SW 1271 (cell line): ENCODE measurements around the gene TGFB2.
A peak's percentile ranks its signal among the peaks of the same experiment; 100 is the strongest.

Experiments
- DNase-seq, 2 experiments: peaks; one replicate each; lab custom pipeline; 2025; lab: John Stamatoyannopoulos, UW

The TGFB2 gene

DNA sequence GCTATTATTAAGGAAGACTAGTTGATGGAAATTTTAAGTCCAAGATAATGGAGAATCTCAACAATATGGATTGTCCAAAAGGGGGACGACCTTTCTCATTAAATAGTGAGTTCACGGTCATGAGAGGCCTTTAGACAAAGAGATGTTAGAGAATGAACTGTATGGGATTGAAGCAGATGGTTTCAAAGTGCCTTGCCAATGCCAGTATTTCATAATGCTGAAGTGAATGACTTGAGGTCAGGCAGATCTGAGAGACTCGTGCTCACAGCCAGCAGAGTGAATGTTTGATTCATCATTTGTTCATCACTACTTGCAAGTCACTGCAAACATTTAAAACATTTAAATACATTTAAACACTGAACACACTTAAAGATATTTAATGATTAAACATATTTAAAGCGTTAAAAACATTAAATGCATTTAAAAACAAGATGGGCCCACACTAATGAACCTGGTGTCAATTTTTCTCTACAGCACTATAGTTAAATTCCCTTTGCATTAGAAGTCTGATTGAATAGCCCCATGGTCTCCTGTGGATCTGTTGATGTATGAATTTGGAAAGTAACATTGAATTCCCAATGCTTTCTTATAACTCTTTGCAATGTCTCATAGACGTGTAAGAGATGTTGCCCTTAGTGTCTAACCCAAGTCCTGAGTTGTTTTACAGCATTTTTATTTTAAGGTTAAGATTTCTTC is 80.7 kb downstream of the TGFB2 start:
- DNase-seq, result no peak

DNA sequence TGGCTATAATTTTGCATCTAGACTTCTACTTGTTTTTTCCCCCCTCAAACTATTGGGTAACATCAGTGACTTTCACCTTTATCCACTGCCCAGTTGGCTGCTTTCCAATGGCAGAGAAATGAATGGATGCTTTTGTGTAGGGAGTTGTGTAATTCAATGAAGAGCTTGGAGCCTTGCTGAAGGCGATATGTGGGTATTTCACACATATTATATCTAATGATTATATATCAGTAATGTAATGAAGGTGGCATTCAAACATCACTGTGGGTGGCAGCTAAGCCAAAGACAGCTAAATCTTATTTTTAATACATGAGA is 81.2 kb downstream of the TGFB2 start:
- DNase-seq, result no peak

DNA sequence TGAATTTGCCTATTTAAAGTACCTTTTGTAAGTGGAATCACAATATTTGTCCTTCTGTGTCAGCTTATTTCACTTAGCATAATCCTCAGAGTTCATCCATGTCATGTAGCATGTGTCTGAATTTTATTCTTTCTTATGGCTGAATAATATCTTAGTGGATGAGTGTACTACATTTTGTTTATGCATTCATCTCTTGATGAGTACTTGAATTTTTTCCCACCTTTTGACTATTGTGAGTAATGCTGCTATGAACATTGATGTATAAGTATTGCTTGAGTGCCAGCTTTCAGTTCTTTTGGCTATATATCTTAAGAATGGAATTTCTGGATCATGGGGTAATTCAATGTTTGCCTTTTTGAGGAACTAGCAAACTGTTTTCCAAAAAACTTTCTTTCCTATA is 84.2 kb downstream of the TGFB2 start:
- DNase-seq, result no peak

DNA sequence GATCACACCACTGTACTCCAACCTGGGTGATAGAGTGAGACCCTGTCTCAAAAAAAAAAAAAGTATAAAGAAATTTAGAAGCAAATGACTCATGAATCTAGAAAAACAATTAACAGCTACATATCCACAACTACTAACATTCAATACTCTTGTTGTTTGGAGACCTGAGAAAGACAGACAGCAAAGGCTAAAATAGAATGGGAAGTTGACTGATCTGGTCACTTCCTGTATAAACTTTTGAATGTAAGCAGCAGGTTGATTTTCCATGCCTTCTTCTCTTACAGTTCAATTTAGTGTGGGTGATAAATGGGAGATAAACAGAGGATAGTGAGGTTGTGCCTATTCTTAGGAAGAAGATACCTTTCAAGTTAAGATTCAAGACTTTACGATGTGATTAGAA is 85.2 kb downstream of the TGFB2 start:
- DNase-seq, result no peak

DNA sequence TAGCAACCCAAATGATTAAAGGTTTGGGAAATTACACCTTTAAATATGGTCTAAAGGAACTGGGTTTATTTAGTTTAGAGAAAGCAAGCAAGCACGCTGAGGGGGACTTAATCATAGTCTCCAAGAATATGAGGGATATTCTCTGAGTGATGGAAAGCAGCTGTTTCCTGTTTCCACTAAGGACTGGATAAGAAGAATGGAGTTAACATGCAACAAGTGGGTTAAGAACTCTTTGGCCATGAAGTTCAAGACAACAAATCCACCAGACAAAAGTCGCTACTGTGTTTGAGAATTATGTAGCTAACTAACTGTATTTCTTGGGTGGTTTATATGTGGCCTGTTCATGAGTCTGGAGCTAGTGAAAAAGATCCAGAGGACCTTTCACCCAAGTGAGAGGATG is 85.7 kb downstream of the TGFB2 start:
- DNase-seq, result no peak

DNA sequence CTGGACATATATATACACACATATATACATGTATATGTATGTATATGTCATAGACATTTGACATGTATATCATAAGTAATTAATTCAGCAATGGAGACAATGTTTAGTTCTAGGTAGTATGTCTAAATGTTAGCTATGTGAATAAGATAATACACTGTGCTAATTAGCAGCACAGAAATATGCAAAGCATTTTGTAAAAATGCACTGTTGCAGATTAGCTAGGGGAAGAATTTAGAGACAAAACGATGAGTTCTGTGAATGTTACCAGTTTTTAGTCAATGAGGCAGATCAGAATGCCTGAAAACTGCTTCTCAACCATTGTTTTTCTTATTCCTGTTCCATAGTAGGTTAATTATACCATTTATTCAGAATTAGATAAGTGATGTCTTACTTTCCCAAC is 86.3 kb downstream of the TGFB2 start:
- no peak for DNase-seq

DNA sequence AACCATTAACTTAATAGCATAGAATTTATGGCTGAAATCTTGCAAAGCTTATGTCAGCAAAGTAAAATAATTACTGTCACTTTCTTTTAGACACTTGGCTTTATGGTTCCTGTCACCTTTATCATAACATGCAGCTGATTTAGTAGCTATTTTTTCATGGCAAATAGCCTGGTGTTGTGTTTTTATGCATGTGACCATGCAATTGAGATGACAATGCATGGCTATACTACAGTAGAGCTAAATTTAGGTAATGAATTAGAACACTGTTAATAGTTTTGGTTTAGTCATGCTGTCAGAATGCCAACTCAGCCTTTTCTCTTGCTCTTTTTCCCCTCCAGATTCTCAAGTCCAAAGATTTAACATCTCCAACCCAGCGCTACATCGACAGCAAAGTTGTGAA is 88.6 kb downstream of the TGFB2 start:
- DNase-seq, result no peak

DNA sequence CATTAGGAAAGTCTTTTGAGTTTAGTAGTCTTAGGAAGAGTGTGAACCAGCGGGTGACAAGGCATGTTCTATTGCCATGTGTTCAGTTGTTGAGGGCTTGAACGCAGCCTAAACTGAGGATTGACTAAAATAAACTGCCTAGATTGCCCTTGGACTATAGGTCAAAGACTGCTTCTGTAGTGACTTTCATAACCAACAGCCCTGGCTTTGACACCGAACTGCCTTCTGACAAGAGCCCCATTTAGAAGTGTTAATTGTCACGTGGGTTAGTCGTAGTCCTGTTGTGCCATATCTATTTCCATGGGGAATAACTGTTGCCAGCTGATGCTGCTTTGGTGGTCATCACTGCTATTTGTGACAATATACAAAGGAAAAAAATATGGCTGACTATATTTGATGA is 90.4 kb downstream of the TGFB2 start:
- no peak for DNase-seq

DNA sequence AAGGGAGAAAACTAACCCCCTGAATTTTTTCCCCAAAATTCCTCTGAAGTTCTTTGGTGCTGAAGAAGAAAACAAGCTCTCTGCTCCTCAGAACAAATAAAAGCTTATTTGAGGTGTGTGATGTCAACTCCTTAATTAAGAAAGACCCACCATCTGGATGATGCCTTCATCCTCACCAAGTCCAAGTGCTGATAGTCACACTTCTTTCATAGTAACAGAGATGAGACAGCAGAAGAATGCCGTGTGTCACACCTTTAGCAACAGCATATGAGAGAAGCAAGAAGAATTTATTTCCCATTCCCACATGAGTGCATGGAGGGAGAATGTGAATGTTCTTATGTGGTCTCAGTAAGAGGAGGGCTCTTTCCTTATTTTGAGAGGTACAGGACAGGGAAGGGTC is 91.2 kb downstream of the TGFB2 start:
- DNase-seq, result no peak

DNA sequence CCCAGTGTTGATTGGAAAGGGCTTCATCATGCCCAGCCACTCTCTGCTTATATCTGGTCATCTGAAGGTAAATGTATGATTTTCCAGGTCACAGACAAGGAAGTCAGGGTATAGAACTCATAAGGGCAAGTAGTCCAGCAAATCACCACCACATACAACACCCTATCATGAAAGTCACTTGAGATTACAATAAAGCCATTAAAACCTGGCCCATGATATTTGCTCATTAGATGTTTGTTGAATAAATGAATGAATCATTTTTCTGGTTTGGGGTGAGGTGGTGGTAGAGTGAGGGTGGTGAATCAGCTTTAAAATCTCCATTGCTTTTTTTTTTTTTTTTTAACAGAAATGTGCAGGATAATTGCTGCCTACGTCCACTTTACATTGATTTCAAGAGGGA is 91.9 kb downstream of the TGFB2 start:
- DNase-seq, result no peak

DNA sequence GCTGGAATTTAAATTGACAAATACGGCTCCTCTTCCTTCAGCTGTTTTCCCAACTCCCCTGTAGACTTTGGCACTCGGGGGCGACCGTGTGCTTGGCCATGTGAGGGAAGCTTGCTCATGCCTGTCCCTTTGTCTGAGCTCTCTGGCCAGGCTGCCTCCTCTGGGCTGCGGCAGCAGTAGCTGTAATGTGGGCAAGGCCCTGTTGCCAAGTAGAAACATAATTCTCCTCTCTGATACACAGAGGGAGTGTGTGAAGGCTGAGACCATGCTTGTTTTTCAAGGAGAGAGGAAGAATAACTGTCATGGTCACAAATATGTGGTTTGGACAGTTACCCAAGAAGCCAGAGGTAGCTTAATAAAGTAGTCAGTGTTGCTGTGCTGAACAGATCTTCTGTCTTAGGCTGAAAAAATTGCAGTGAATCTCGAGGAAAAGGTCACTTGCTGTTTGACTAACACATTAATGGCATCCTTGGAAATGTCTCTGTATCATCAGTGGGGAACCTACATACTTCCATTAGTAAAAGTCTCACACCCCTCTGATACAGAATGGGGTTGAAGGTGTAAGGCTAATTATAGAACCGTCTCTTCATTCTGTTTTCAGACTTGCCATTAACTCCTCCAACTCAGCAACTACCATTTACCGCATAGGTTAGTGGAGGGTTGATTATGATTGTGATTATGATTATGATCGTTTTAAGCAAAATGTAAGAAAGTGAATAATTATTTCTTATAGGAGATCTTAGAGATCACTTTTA is 94.6 kb downstream of the TGFB2 start:
- DNase-seq, result no peak

DNA sequence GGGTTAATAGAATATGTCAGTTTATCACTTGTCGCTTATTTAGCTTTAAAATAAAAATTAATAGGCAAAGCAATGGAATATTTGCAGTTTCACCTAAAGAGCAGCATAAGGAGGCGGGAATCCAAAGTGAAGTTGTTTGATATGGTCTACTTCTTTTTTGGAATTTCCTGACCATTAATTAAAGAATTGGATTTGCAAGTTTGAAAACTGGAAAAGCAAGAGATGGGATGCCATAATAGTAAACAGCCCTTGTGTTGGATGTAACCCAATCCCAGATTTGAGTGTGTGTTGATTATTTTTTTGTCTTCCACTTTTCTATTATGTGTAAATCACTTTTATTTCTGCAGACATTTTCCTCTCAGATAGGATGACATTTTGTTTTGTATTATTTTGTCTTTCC is 98.1 kb downstream of the TGFB2 start:
- no peak for DNase-seq

DNA sequence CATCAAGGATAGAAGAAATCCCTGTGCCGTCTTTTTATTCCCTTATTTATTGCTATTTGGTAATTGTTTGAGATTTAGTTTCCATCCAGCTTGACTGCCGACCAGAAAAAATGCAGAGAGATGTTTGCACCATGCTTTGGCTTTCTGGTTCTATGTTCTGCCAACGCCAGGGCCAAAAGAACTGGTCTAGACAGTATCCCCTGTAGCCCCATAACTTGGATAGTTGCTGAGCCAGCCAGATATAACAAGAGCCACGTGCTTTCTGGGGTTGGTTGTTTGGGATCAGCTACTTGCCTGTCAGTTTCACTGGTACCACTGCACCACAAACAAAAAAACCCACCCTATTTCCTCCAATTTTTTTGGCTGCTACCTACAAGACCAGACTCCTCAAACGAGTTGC is 99.0 kb downstream of the TGFB2 start:
- DNase-seq, result no peak

DNA sequence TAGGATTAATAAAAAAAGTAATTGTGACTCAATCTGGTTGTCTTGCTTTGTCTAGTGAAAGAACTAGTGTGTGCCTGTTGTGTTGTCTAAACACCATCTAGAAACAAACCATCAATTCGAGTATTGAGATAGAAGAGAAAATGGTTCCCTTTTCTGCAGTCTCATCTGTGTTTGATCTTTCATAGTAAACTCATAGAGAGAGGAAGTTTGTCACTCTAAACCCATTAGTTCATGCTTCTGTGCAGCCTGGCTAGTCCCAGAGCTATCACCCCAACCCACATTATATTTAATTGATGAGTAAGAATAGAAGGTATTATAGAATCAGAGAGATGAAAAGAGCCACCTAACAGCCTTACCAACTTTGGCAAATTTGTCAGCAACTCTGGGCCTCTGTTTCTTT is 99.5 kb downstream of the TGFB2 start:
- DNase-seq, result no peak

DNA sequence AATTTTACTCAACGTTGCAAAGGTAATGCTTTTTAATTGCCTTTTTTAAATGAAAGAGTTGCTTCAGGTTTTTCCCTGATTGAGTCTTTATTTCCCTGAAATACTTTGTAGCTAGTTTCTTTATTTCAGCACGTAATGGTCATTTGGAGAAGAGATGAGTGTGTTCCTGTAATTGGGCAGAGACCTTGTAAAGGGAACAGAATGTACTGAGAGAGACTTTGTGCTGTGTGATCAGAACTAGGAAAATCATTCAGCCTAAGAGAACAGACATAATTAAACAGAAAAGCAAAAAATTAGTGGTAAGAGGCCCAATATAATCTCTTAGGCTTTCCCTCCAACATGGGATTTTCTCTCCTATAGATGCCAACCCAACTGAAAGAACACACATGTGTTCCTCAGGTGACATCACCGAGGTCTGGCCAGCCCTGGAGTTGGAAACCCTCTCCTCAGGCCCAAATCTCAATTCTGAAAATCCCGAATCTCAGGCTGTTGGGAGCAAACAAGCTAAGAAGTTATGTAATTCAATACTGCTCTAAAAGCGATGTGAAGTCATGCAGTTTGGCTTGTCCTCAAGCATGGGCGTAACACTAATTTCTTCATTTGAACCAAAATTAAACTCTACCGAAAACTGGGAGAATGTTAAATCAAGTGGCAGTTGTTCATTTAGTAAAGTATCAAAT is 102.0 kb downstream of the TGFB2 start:
- DNase-seq, result no peak

DNA sequence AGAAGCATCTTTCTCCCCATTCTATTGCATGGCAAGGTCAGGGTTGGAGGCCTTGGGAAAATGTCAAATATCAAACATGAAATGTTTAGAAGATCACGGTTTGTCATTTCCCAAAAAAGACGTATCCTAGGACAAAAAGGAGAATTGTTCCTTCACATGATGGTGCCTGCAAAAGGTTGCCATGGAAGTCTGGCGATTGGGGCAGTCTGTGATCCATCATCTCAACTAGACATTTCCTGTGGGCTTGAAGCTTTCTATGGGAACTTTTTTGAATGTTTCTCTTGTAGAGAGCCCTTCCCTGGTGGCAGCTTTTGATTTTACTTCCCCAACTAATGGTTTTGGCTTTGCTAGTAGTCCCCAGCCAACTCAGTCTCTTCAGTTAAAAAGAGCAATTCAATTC is 106.3 kb downstream of the TGFB2 start:
- DNase-seq, result no peak

DNA sequence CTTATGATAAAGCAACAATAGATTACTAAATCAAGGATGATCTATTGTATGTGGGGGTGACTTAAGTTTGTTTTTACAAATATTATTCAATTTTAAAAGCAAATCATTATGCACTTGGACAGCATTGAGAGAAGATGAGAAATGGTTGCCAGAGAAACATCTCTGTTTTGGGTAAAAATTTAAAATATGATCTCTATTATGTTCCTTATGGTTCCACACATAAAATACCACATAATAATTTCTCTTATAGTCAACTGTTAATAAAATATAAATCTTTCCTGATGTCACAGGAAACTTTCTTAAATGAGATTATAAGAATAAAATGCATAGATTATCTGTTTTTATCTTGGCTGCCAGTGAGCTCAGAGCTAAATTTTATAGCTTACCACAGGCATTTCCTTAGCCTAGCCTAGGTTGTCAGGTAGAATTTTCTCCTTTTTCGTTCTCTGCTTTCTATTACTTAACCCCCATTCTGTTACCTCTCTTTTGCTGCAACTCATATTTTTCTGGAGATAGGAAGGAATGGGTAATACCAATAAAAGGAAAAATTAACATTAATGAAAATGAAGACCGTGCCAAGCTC is 109.7 kb downstream of the TGFB2 start:
- no peak for DNase-seq

DNA sequence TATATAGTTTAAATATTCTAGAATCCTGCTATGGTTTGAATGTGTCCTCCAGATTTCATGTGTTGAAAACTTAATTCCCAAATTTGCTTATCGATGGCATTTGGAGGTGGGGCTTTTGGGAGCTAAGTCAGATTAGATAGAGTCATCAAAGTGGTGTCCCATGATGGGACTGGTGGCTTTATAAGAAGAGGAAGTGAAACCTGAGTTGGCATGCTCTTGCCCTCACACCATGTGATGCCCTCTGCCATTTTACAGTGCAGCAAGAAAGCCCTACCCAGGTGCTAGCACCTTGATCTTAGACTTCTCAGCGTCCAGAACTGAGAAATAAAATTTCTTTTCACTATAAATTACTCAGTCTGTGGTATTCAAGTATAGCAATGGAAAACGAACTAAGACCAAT is 111.3 kb downstream of the TGFB2 start:
- DNase-seq, result no peak

DNA sequence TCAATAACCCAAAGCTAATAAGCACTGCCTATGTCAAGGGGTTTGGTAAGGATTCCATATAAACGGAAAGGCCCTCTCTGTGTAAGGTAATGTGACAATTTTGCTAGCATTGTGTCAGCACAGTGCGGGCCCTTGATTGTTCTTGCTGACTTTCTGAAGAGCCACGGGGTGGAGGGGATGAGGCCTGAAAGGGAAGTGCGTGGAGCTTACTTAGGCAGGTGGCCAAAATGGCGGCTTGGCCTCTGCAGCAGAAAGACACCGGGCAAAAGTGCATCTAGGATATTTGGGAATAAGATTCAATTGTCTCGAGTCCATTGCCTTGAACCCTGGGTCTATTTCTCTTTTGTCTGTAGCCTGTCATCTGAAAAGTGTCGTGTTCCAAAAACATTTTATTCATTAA is 114.3 kb downstream of the TGFB2 start:
- DNase-seq, result no peak

DNA sequence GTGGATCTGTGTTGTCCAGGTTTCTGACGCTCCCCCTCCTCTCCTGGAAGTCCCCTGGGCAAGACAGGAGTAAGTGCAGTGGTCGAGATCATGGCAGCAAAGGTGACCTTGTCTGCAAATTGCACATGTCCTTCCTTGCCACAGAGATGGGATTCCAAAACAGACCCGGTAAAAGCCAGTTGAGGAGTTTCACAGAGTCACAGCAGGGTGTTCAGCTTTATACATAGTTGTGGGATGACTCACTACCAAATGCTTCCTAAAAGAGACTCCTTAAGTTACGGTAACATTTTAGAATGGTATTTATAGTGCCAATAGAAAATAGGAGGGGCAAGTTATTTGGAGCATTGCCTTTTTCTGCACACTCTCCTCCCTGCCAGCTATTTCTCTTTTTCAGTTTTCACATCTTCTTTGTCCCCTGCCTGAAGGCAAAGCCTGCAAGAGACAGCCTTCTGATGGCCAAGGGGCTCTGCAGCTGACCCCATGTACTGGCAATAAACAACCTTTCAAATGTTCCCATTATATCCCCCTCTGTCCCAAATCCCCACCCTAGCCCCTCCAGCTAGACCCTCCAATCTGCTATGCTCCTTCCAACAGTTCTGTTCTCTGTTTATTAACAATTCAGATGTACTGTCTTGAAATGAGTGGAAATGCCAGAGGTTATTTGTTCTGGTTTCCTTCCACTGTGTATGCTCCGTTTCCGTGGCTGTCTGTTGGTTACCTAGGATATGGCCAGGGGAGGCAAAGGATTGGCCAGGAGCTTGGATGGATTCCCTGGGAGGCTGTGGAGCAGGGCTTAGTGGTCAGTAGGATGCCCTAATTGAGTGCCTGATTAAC is 115.0 kb downstream of the TGFB2 start:
- DNase-seq, result peak; percentile 38 to 92

DNA sequence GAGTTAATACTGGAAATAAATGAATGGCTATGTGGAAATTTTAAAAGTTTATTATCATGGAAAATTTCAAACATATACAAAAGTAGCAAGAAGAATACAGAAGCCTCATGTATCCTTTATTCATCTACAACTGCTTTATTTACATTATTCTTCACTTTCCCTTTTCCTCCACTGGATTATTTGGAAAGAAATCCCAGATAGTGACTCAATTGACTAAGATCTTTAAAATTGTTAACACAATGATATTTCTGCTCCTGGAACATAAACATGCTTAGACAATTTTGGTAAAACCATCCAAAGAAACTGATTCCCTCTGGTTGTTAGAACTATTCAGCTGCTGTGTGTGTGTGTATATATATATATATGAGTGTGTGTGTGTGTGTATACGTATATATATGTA is 116.2 kb downstream of the TGFB2 start:
- DNase-seq, result no peak

DNA sequence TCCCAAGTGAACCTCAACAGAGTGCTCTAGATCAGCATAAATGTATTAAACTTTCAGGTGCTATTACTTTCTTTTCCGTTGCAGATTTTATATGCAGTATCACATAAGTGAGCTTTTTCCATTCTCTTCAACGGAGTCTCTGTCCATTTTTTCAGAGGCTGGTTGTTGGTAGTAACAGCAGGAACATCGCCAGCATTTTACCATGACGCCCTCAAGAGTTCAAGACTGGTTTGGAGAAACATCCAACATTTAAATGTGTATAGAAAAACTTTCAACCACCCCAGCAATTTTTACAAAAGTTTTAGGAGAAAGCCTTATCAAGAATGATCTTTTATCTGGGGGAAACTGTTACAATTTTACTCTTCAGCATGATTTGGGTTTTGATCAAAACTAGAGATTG is 117.0 kb downstream of the TGFB2 start:
- no peak for DNase-seq
